SU-DHL-6 (cell line): ENCODE data around the gene SHOC2.

Experiments
- H2AFZ ChIP-seq: fragments of 200-600 bp; sonication (generic); 2 replicates; pipeline ENCODE4 v1.6.1; 2014; ENCODE audit warnings: low read depth, mild to moderate bottlenecking, moderate library complexity, mixed read lengths, antibody characterized with exemption, low read length; ENCODE audit not compliant: severe bottlenecking
- H3F3A ChIP-seq: fragments of 200-600 bp; shearing (Covaris generic); 2 replicates; pipeline ENCODE4 v1.6.0; 2016; ENCODE audit warnings: antibody characterized with exemption, mild to moderate bottlenecking; ENCODE audit not compliant: insufficient read depth
- H3K27ac ChIP-seq: fragments of 200-600 bp; sonication (generic); 2 replicates; pipeline ENCODE4 v1.5.1; 2016; ENCODE audit warnings: low read depth, mild to moderate bottlenecking, low read length, moderate library complexity, mixed read lengths
- H3K27me3 ChIP-seq: fragments of 200-600 bp; sonication (generic), shearing (Covaris generic); 2 replicates; pipeline ENCODE4 v1.6.0; 2014; ENCODE audit warnings: mild to moderate bottlenecking, low read length
- H3K36me3 ChIP-seq: fragments of 200-600 bp; sonication (generic); 2 replicates; pipeline ENCODE4 v1.6.1; 2014; ENCODE audit warnings: mild to moderate bottlenecking, low read length, mixed read lengths
- H3K4me2 ChIP-seq: fragments of 300-600, 200-600 bp; shearing (Covaris generic), sonication (generic); 2 replicates; pipeline ENCODE4 v1.6.0; 2014; ENCODE audit warnings: low read length, low read depth, mild to moderate bottlenecking; ENCODE audit not compliant: poor library complexity, severe bottlenecking
- H3K4me3 ChIP-seq: fragments of 200-600 bp; sonication (generic); 2 replicates; pipeline ENCODE4 v1.5.1; 2014; ENCODE audit warnings: antibody characterized with exemption, low read length, mild to moderate bottlenecking, mixed read lengths; ENCODE audit not compliant: insufficient read depth, poor library complexity, severe bottlenecking
- H3K79me2 ChIP-seq: fragments of 200-600 bp; sonication (generic); 2 replicates; pipeline ENCODE4 v1.6.1; 2014; ENCODE audit warnings: mild to moderate bottlenecking, low read length, moderate library complexity; ENCODE audit not compliant: insufficient read depth
- H3K9ac ChIP-seq: fragments of 200-600 bp; sonication (generic); 2 replicates; pipeline ENCODE4 v1.7.0; 2014; ENCODE audit warnings: mild to moderate bottlenecking, low read length
- H3K9me2 ChIP-seq: fragments of 200-600 bp; sonication (generic); replicated peaks from 2 replicates; pipeline ENCODE4 v1.6.1; 2014; ENCODE audit warnings: low read length; ENCODE audit not compliant: insufficient read depth
- H3K9me3 ChIP-seq: fragments of 200-600 bp; sonication (generic); 2 replicates; pipeline ENCODE4 v1.6.1; 2014; ENCODE audit warnings: low read length, mixed read lengths; ENCODE audit not compliant: insufficient read depth
- H4K20me1 ChIP-seq: fragments of 200-600 bp; sonication (generic); 2 replicates; pipeline ENCODE4 v1.6.1; 2014; ENCODE audit warnings: low read depth, mild to moderate bottlenecking, antibody characterized with exemption, low read length, moderate library complexity, mixed read lengths
- EZH2phosphoT487 ChIP-seq: fragments of 200-600 bp; sonication (generic), shearing (Covaris generic); conservative IDR thresholded peaks from 2 replicates; pipeline ENCODE4 v1.6.1; 2018; ENCODE audit warnings: mild to moderate bottlenecking, antibody characterized with exemption, low read length, moderate library complexity, mixed read lengths
- TF ChIP-seq, protein P1 (sequence below): fragments of 200-600 bp; sonication (generic); IDR thresholded peaks from one replicate; pipeline ENCODE4 v1.5.1; 2017; ENCODE audit warnings: antibody characterized with exemption, mild to moderate bottlenecking, low read length, moderate library complexity; ENCODE audit not compliant: insufficient read depth, poor library complexity, severe bottlenecking

SHOC2 gene

GRCh38 chr10:110994406-110995086 lies 75.1 kb downstream of the SHOC2 start:
- Histone ChIP-seq H3K4me2 (no peak overlapping the region), H3K36me3 (no peaks in the 10 kb centered on the region; the same call in 1 of the 2 replicates), H3F3A (peaks cover 5% of the 10 kb centered on the region; the same call in 1 of the 2 replicates), H2AFZ (no peak overlapping the region), H3K9me3 (no peaks in the 10 kb centered on the region), H4K20me1 (peaks cover 5% of the 10 kb centered on the region; the same call in 1 of the 2 replicates), H3K27me3 (no peaks in the 10 kb centered on the region), H3K9me2 (no peaks in the 10 kb centered on the region), H3K27ac (no peak overlapping the region), H3K9ac (no peak overlapping the region), H3K79me2 (peaks cover 47% of the 10 kb centered on the region; the same call in 1 of the 2 replicates), H3K4me3 (no peak overlapping the region)
- no peak for TF ChIP-seq EZH2phosphoT487
- TF ChIP-seq, protein P1, sequence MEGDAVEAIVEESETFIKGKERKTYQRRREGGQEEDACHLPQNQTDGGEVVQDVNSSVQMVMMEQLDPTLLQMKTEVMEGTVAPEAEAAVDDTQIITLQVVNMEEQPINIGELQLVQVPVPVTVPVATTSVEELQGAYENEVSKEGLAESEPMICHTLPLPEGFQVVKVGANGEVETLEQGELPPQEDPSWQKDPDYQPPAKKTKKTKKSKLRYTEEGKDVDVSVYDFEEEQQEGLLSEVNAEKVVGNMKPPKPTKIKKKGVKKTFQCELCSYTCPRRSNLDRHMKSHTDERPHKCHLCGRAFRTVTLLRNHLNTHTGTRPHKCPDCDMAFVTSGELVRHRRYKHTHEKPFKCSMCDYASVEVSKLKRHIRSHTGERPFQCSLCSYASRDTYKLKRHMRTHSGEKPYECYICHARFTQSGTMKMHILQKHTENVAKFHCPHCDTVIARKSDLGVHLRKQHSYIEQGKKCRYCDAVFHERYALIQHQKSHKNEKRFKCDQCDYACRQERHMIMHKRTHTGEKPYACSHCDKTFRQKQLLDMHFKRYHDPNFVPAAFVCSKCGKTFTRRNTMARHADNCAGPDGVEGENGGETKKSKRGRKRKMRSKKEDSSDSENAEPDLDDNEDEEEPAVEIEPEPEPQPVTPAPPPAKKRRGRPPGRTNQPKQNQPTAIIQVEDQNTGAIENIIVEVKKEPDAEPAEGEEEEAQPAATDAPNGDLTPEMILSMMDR, result no peak

- no peaks in the 10 kb centered on the region for H3K9me3 ChIP-seq
- no peaks in the 10 kb centered on the region for H3K9me2 ChIP-seq
- peaks cover 3% of the 10 kb centered on the region; the same call in 1 of the 2 replicates for H3K36me3 ChIP-seq
- no peak overlapping the region for H3K9ac ChIP-seq
- no peaks in the 10 kb centered on the region for H3K27me3 ChIP-seq
- no peak overlapping the region for H3K4me3 ChIP-seq
- H3K79me2 ChIP-seq, result peaks cover 45% of the 10 kb centered on the region; the same call in 1 of the 2 replicates
- no peak overlapping the region for H2AFZ ChIP-seq
- H3K27ac ChIP-seq, result no peak overlapping the region
- H4K20me1 ChIP-seq, result peaks cover 5% of the 10 kb centered on the region; the same call in 1 of the 2 replicates
- no peak overlapping the region for H3K4me2 ChIP-seq
- TF ChIP-seq, protein P1, result no peak
- no peak for TF ChIP-seq EZH2phosphoT487
- peaks cover 9% of the 10 kb centered on the region; the same call in 1 of the 2 replicates for H3F3A ChIP-seq
These were observed 75.9 kb downstream of the SHOC2 start for GRCh38 chr10:110995301-110995700.

DNA sequence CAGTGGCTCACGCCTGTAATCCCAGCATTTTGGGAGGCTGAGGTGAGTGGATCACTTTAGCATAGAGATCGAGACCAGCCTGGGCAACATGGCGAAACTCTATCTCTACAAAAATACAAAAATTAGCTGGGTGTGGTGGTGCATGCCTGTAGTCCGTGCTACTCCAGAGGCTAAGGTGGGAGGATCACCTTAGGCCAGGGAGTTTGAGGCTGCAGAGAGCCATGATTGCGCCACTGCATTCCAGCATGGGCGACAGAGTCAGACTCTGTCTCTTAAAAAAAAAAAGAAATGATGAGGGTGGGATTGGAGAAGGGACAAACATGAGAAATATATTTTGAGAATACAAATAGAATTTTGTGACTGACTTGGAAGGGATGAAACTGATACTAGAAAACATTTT lies 76.9 kb downstream of the SHOC2 start:
- Histone ChIP-seq H3F3A (peaks cover 9% of the 10 kb centered on the region; the same call in 1 of the 2 replicates), H3K79me2 (peaks cover 43% of the 10 kb centered on the region; the same call in 1 of the 2 replicates), H3K4me3 (no peak overlapping the region), H3K27ac (no peak overlapping the region), H3K36me3 (peaks cover 10% of the 10 kb centered on the region; the same call in 1 of the 2 replicates), H3K9ac (no peak overlapping the region), H3K4me2 (no peak overlapping the region), H2AFZ (no peak overlapping the region), H3K27me3 (no peaks in the 10 kb centered on the region), H3K9me3 (no peaks in the 10 kb centered on the region), H3K9me2 (no peaks in the 10 kb centered on the region), H4K20me1 (no peaks in the 10 kb centered on the region; the same call in 1 of the 2 replicates)
- TF ChIP-seq, protein P1, result no peak
- no peak for TF ChIP-seq EZH2phosphoT487
